ENCODE results near the gene IFITM10.

IFITM10 gene

DNA sequence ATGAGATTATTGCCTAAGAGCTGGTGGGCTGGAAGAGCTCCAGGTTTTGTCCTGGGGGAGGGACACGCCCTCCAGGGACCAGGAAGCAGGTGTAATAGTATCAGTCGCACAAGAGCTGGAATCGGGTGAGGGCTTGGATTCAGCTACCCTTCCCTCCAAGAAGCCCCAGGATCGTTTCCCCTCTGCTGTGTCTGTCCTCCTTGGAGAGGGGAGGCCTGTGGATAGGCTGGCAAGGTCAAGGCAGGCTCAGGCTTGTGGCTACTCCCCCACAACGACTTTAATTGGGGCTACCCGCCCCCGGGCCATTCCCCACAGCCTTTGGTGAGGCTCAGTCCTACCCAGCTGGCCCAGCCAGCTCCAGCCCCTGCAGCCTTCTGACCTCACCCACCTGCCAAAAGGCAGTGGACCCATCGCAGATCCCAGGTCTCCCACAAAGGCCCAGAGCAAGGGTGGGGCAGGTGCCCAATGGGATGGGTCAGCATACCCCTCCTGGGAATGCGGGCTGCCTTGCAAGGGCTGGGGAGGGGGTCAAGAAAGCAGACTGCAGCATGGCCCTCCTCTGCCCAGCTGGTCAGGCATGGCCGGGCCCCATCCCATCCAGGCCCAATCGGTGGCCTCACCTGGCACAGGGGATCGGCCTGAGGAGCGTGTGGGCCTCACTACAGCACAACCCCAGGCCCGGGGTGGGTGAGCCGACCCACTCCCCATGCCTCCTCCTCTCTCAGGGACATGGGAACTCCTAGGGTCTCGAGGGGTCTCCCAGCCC lies 12.3 kb upstream of the IFITM10 start:
- DNase-seq = peak; percentile 10

GRCh38 chr11:1761857-1762536 lies 11.6 kb upstream of the IFITM10 start:
- no peak for DNase-seq

- DNase-seq = no peak
Observed at GRCh38 chr11:1761110-1761856, 10.9 kb upstream of the IFITM10 start.

- peak; percentile 65 for DNase-seq
Observed at GRCh38 chr11:1760351-1761109, 10.1 kb upstream of the IFITM10 start.

- no peak for DNase-seq
Observed at GRCh38 chr11:1759851-1760220, 9.4 kb upstream of the IFITM10 start.

- no peak for DNase-seq
Observed at GRCh38 chr11:1759151-1759850, 8.9 kb upstream of the IFITM10 start.

- no peak for DNase-seq
Observed at GRCh38 chr11:1758611-1759150, 8.3 kb upstream of the IFITM10 start.

- no peak for DNase-seq
Observed at GRCh38 chr11:1757861-1758610, 7.6 kb upstream of the IFITM10 start.

DNA sequence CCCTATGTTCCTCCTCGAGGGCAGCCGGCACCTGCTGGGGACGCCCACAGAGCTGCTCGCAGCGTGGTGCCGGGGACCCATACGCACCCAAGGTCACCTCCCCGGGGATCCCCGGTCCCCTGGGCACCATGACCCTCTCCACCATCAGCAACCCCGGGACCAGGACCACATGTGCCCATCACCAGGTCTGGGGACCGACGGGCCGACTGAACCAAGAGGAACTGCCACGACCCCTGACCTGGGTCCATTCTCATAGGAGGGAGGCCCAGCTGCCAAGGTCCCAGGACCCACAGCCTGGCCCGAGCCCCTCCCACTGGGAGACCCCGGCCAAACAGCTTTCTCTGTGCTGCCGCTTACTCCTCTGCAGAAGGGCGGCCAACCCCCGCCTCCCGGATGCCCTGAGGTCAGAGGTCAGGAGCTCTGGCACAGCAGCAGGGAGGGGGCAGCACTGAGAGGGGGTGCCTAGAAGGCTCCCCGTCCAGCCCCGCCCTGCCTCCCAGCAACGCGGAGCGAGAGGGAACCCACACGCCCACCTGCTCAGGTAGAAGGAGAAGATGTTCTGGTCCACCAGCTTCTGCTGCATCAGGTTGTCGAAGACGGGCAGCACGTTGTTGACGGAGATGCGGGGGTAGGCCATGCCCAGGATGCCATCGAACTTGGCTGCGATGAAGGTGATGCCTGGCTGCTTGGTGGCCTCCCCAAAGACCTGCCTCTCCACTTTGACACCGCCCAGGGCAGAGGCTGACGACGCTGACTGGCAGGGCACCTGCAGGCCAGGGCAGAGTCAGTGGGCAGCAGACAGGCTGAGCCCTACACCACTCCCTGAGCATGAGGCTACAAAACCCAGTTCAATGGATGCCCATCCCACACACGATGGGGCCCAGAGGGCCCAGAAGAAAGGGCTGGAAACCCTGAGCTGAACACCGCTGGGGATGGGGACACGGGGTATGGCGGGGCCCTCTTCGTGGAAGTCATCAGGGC lies 6.7 kb upstream of the IFITM10 start:
- DNase-seq = no peak

DNA sequence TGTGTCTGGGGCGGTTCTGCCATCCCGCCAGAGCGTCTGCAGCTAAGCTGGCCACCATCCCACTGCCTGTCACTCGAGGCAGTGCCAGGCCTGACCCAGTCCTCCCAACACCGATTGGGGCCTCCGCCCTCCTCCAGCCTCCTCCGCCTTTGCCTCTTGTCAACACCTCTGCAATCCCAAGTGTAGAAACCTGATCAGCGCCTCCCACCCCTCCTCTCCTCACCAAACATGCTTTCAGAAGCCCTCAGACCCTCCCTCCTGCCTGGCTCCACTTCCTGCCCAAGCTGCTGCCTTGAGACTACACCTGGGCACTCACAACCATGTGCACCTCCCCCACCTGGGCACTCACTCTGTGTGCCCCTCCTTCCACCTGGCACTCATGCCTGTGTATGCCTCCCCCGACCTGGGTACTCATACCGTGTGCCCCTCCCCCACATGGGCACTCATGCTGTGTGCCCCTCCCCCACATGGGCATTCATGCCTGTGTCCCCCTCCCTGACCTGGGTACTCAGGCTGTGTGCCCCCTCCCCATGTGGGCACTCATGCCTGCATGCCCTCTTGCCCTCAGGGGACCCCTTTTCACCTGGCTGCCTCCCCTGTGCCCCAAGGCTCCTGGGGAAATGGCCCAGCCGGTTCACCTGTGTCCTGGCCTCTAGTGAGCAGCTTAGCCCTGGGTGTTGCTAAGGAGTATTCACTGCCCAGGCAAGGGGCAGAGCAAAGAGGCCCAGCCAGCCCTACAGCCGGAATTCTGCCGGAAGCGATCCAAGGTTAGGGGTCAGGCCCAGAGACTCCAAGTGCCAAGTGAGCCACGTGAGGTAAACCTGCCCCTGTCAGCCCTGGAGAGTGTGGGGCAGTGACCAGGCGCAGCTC lies 5.5 kb upstream of the IFITM10 start:
- no peak for DNase-seq

DNA sequence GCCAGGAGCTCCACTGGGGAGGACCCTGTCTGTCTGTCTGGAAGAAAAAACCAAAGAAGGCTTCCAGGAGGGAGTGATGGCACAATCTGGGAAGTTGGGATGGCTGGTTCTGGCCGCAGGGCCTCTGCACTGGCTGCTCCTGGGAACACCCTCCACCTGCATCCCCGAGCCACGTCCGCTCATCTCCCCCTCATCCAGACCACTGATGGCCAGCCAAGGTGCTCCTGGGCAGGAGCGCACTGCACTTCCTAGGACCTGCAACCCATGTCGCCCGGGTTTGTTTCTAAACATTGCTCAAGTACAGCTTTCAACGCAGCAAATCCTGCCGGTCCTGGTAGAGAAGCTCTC lies 4.9 kb upstream of the IFITM10 start:
- DNase-seq = no peak

DNA sequence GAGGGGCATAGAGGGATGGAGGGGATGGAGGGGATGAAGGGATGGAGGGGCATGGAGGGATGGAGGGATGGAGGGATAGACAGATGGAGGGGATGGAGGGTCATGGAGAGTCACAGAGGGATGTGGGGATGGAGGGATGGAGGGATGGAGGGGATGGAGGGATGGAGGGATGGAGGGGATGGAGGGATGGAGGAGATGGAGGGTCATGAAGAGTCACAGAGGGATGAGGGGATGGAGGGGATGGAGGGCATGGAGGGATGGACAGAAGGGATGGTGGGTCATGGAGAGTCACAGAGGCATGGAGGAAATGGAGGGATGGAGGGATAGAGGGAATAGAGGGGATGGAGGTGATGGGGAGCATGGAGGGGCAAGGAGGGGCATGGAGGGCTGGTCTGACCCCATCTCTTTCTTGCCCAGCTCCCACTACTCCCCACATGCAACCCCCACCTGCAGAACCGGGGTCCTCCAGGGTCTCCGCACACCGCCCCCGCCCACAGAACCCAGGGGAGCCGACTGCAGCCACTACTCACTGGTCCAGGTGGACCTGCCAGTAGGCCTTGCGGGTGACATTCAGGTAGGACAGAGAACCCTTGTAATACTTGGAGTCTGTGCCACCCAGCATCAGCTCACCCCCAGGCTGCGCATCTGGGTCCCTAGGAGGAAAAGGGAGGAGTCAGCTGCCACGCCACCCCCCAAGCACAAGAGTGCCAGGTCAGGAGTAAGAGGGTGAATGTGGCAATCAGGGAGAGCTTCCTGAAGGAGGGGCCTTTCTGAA lies 4.2 kb upstream of the IFITM10 start:
- no peak for DNase-seq

- no peak for DNase-seq
Observed at GRCh38 chr11:1753929-1754305, 3.5 kb upstream of the IFITM10 start.

GRCh38 chr11:1753229-1753928 lies 3.0 kb upstream of the IFITM10 start:
- DNase-seq = no peak

GRCh38 chr11:1752907-1753228 lies 2.5 kb upstream of the IFITM10 start:
- no peak for DNase-seq

DNA sequence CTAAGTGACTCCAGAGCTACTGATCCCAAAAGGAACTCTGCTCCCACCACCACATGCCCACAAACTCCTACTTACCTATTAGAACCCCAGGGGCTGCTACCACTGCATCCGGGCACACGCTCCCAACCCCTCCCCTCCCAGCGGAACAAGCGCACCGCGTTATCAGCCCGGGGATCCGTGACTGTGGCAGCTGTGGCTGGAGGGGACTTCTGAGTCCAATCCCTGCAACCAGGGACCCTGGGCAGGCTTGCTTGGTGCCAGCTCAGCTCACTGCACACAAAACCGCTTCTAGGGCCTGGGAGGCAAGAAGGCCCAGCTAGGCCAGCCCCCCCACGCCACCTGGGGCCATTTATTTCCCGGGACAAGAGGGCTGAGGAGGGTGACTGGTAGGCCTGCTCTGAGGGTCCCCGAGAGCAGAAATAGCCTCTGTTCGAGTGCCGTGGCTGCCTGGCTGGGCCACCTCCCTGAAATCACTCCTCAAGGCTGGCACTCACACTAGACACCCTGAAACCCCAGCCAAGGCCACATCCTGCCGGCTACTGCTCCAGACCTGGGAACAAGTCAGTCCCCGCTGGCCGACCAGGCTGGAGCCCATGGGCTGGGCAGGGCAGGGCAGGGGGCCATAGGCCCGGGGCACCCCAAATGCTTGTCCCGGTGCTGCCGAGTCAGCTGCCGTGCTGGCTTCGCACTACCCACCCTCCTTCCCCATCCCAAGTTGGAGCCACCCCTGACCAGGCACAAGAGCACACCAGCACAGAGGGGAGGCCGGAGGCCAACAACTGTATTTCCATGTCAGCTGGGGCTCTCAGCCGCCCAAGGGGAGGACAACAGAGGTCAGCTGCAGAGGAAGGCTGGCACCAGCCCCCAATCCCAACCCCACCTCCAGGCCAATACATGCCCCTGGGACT lies 1.9 kb upstream of the IFITM10 start:
- no peak for DNase-seq

DNA sequence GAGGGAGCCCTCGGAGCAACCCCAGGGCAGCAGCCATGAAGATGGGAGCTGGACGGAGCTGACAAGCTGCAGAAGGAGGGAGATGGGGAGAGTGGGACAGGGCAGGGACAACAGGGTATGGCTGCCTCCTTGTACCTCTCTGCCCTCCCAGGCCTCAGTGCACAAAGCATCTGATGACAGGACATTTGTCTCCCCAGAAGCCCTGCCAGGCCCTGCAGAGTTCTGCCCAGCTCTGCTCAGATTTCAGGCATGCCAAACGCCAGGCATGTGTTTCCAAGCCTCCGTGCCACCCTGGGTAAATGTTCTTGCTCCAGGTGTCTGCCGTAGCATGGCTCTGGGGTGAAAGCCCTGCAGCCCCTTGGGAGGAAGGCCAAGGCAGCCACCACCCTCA lies 1.1 kb upstream of the IFITM10 start:
- DNase-seq = no peak
